Keratinocyte (primary cell): Measurements from ENCODE around the gene TOM1L2. TPM values are rescaled to one million over a fixed set of nuclear protein-coding genes. Genes with fewer than 3 reads are reported as not detected.
A peak's percentile ranks its signal among the peaks of the same experiment; 100 is the strongest.

Experiments used
- DNase-seq: peaks from one replicate; pipeline ENCODE4 v3.0.0-alpha.2; 2011; ENCODE audit warnings: low read depth, missing footprints, low spot score
- FAIRE-seq: peaks from 2 replicates; lab custom pipeline; 2011; peaks lifted over from hg19 to GRCh38; lab: Jason Lieb, UNC
- H2AFZ ChIP-seq: 2 replicates; pipeline ENCODE4 v1.6.0; 2012; ENCODE audit warnings: low read length, control low read depth, inconsistent platforms; ENCODE audit not compliant: control insufficient read depth
- H3K27ac ChIP-seq: 2 replicates; pipeline ENCODE4 v1.5.1; 2011; ENCODE audit warnings: low read length; ENCODE audit not compliant: control insufficient read depth, insufficient read depth
- H3K27me3 ChIP-seq: 3 replicates; pipeline ENCODE4 v1.6.0; 2011; ENCODE audit warnings: low read length; ENCODE audit not compliant: control insufficient read depth, insufficient read depth; ENCODE audit errors: extremely low read depth
- H3K36me3 ChIP-seq, 2 experiments: 2 replicates in 1 of 2; 3 replicates in 1 of 2; pipeline ENCODE4 v1.5.1; 2011; ENCODE audit warnings: low read length in 2 of 2, mild to moderate bottlenecking in 1 of 2; ENCODE audit not compliant: control insufficient read depth in 2 of 2, insufficient read depth in 2 of 2; ENCODE audit errors: extremely low read depth in 1 of 2
- H3K4me1 ChIP-seq: 3 replicates; pipeline ENCODE4 v1.5.1; 2011; ENCODE audit warnings: low read length; ENCODE audit not compliant: control insufficient read depth, insufficient read depth; ENCODE audit errors: extremely low read depth
- H3K4me2 ChIP-seq: 3 replicates; pipeline ENCODE4 v1.6.0; 2011; ENCODE audit warnings: low read depth, low read length; ENCODE audit not compliant: control insufficient read depth, insufficient read depth; ENCODE audit errors: extremely low read depth
- H3K4me3 ChIP-seq, 3 experiments: fragments of 200-600 bp in 1 of 3; sonication (generic) in 1 of 3; 2 replicates in 2 of 3; 3 replicates in 1 of 3; pipeline ENCODE4 v1.5.1; 2011 to 2016; ENCODE audit warnings: low read length in 3 of 3, mild to moderate bottlenecking in 3 of 3, control low read depth in 2 of 3, inconsistent platforms in 1 of 3, low read depth in 1 of 3, mixed read lengths in 1 of 3, mixed run types in 1 of 3, moderate library complexity in 1 of 3; ENCODE audit not compliant: control insufficient read depth in 2 of 3, insufficient read depth in 2 of 3; ENCODE audit errors: extremely low read depth in 1 of 3
- H3K79me2 ChIP-seq: 2 replicates; pipeline ENCODE4 v1.6.0; 2012; ENCODE audit warnings: low read length; ENCODE audit not compliant: control insufficient read depth, insufficient read depth
- H3K9ac ChIP-seq: 3 replicates; pipeline ENCODE4 v1.6.0; 2011; ENCODE audit warnings: low read length; ENCODE audit not compliant: control insufficient read depth, insufficient read depth; ENCODE audit errors: extremely low read depth
- H3K9me1 ChIP-seq: 3 replicates; pipeline ENCODE4 v1.6.0; 2011; ENCODE audit warnings: low read length; ENCODE audit not compliant: control insufficient read depth, insufficient read depth; ENCODE audit errors: extremely low read depth
- H3K9me3 ChIP-seq: 2 replicates; pipeline ENCODE4 v1.5.1; 2012; ENCODE audit warnings: low read depth, low read length; ENCODE audit not compliant: control insufficient read depth
- H4K20me1 ChIP-seq: 3 replicates; pipeline ENCODE4 v1.6.0; 2011; ENCODE audit warnings: low read length; ENCODE audit not compliant: control insufficient read depth, insufficient read depth; ENCODE audit errors: extremely low read depth
- CTCF ChIP-seq, 3 experiments: IDR thresholded peaks in 1 of 3; conservative IDR thresholded peaks in 1 of 3; optimal IDR thresholded peaks in 1 of 3; 2 replicates in 2 of 3; 3 replicates in 1 of 3; pipeline versions ENCODE3 to v1.5.1; 2011; ENCODE audit warnings: low read length in 3 of 3, mild to moderate bottlenecking in 3 of 3, moderate library complexity in 2 of 3, control low read depth in 1 of 3, inconsistent platforms in 1 of 3; ENCODE audit not compliant: insufficient read depth in 2 of 3; ENCODE audit errors: extremely low read depth in 1 of 3
- EZH2 ChIP-seq: IDR thresholded peaks from one replicate; pipeline ENCODE4 v1.6.1; 2012; ENCODE audit warnings: inconsistent platforms, mild to moderate bottlenecking, low read length, moderate library complexity
- dilution Hi-C: fragments of 300-500 bp; cut with MboI; formaldehyde crosslinking; loops from one replicate; pipeline ENCODE4 v1.7.0; 2020; ENCODE audit warnings: low sequenced_read_pairs; ENCODE audit not compliant: extremely low pct_ligation_motif_present
- polyA plus RNA-seq, 5 experiments: library from polyadenylated mRNA; depleted of rRNA in 3 of 5; stranded (reverse) in 3 of 5; stranded (forward) in 1 of 5; unstranded in 1 of 5; fragments of >200 nt; gene quantifications; 1 replicate in 1 of 5; 2 replicates in 3 of 5; 3 replicates in 1 of 5; pipeline versions ENCODE4 v1.2.1 to v1.2.3, GENCODE V29; 2011 to 2012; ENCODE audit warnings: missing spikeins in 2 of 5, low read depth in 1 of 5, low replicate concordance in 1 of 5

TOM1L2 gene
- polyA plus RNA-seq, 1 donor (not counting 4 experiments of a cell fraction or from before 2014, with no cell fraction given), result 36.3 TPM

- H3K27me3 ChIP-seq, result no peaks in the 10 kb centered on the region
- H3K79me2 ChIP-seq, result no peaks in the 10 kb centered on the region
- no peak overlapping the region for H3K9ac ChIP-seq
- no peaks in the 10 kb centered on the region for H3K9me3 ChIP-seq
- no peak for DNase-seq
- H2AFZ ChIP-seq, result no peak overlapping the region
- TF ChIP-seq EZH2 (no peak), CTCF (optimal IDR thresholded peaks at IDR 0.05 in 1 of 3, IDR thresholded peaks at IDR 0.05 in 1 of 3, conservative IDR thresholded peaks at IDR 0.05 in 1 of 3; ENCODE audit: extremely low read depth in 1 of 3, insufficient read depth in 2 of 3, low read length in 3 of 3) (peak; percentile 46 to 70 (median 70))
- peak; percentile 17 for FAIRE-seq
- H4K20me1 ChIP-seq, result no peaks in the 10 kb centered on the region
- H3K4me3 ChIP-seq, result no peak overlapping the region
- H3K9me1 ChIP-seq, result no peaks in the 10 kb centered on the region
- H3K27ac ChIP-seq, result no peak overlapping the region
- H3K4me2 ChIP-seq, result no peak overlapping the region
- H3K36me3 ChIP-seq, result peaks cover 0 to 6% of the 10 kb centered on the region in 2 experiments
- H3K4me1 ChIP-seq, result peaks cover 12% of the 10 kb centered on the region
- dilution Hi-C loops, result no loop called here
Measured at GRCh38 chr17:18004884-18005305, 32.7 kb upstream of the TOM1L2 start.

- H3K27ac ChIP-seq, result no peak overlapping the region
- no peak overlapping the region for H2AFZ ChIP-seq
- FAIRE-seq, result no peak
- H4K20me1 ChIP-seq, result no peaks in the 10 kb centered on the region
- dilution Hi-C loops, result no loop called here
- no peaks in the 10 kb centered on the region for H3K27me3 ChIP-seq
- H3K4me2 ChIP-seq, result no peak overlapping the region
- peaks cover 12% of the 10 kb centered on the region for H3K4me1 ChIP-seq
- no peak overlapping the region for H3K4me3 ChIP-seq
- DNase-seq, result no peak
- no peaks in the 10 kb centered on the region for H3K9me1 ChIP-seq
- no peak overlapping the region for H3K9ac ChIP-seq
- H3K9me3 ChIP-seq, result no peaks in the 10 kb centered on the region
- H3K79me2 ChIP-seq, result no peaks in the 10 kb centered on the region
- TF ChIP-seq CTCF (optimal IDR thresholded peaks at IDR 0.05 in 1 of 3, IDR thresholded peaks at IDR 0.05 in 1 of 3, conservative IDR thresholded peaks at IDR 0.05 in 1 of 3; ENCODE audit: extremely low read depth in 1 of 3, insufficient read depth in 2 of 3, low read length in 3 of 3), result no peak
- no peak for TF ChIP-seq EZH2
- H3K36me3 ChIP-seq, result peaks cover 0 to 6% of the 10 kb centered on the region in 2 experiments
Measured at GRCh38 chr17:18004345-18004744, 32.1 kb upstream of the TOM1L2 start.
